OCI-LY1 (cell line): ENCODE measurements around the gene RARA.

Source experiments
- H2AFZ ChIP-seq: fragments of 200-600 bp; sonication (generic), shearing (Covaris generic); 2 replicates; pipeline ENCODE4 v1.6.0; 2014; ENCODE audit warnings: antibody characterized with exemption, mild to moderate bottlenecking, low read length
- H3F3A ChIP-seq: fragments of 200-600 bp; sonication (generic), shearing (Covaris generic); 2 replicates; pipeline ENCODE4 v1.6.0; 2014; ENCODE audit warnings: mild to moderate bottlenecking, antibody characterized with exemption, low read length, moderate library complexity; ENCODE audit not compliant: insufficient read depth
- H3K27ac ChIP-seq: fragments of 200-600 bp; sonication (generic); 2 replicates; pipeline ENCODE4 v1.5.1; 2014; ENCODE audit warnings: low read length, mixed run types, mild to moderate bottlenecking, low read depth; ENCODE audit not compliant: poor library complexity, severe bottlenecking
- H3K27me3 ChIP-seq: fragments of 200-600 bp; sonication (generic); 2 replicates; pipeline ENCODE4 v1.6.0; 2014; ENCODE audit warnings: antibody characterized with exemption, mild to moderate bottlenecking, low read length, moderate library complexity; ENCODE audit not compliant: insufficient read depth
- H3K36me3 ChIP-seq: fragments of 200-600 bp; sonication (generic); 2 replicates; pipeline ENCODE4 v1.6.1; 2014; ENCODE audit warnings: mild to moderate bottlenecking, antibody characterized with exemption, low read length, moderate library complexity, mixed read lengths; ENCODE audit not compliant: insufficient read depth
- H3K4me1 ChIP-seq: fragments of 200-600 bp; sonication (generic); 2 replicates; pipeline ENCODE4 v1.5.1; 2014; ENCODE audit warnings: mild to moderate bottlenecking, low read length, moderate library complexity; ENCODE audit not compliant: insufficient read depth, severe bottlenecking
- H3K4me2 ChIP-seq: fragments of 200-600 bp; sonication (generic), shearing (Covaris generic); 2 replicates; pipeline ENCODE4 v1.6.1; 2014; ENCODE audit warnings: low read length
- H3K4me3 ChIP-seq: fragments of 200-600 bp; sonication (generic); 2 replicates; pipeline ENCODE4 v1.5.1; 2014; ENCODE audit warnings: low read length, low read depth, mild to moderate bottlenecking, mixed read lengths; ENCODE audit not compliant: poor library complexity, severe bottlenecking
- H3K79me2 ChIP-seq: fragments of 200-600 bp; shearing (Covaris generic); 2 replicates; pipeline ENCODE4 v1.6.1; 2016; ENCODE audit warnings: mixed run types, low read length, mixed read lengths; ENCODE audit not compliant: insufficient read depth
- H3K9ac ChIP-seq: fragments of 200-600 bp; sonication (generic), shearing (Covaris generic); 2 replicates; pipeline ENCODE4 v1.6.1; 2014; ENCODE audit warnings: mild to moderate bottlenecking, low read length, mixed read lengths
- H3K9me2 ChIP-seq: fragments of 200-600 bp; sonication (generic), shearing (Covaris generic); 2 replicates; pipeline ENCODE4 v1.6.1; 2014; ENCODE audit warnings: low read depth, mild to moderate bottlenecking, low read length, mixed read lengths
- H3K9me3 ChIP-seq: fragments of 200-600 bp; shearing (Covaris generic); 2 replicates; pipeline ENCODE4 v1.6.1; 2014; ENCODE audit warnings: low read length, mixed read lengths
- H4K20me1 ChIP-seq: fragments of 200-600 bp; sonication (generic), shearing (Covaris generic); 2 replicates; pipeline ENCODE4 v1.6.0; 2016; ENCODE audit warnings: mild to moderate bottlenecking, low read length; ENCODE audit not compliant: insufficient read depth
- EZH2 ChIP-seq: fragments of 200-600 bp; sonication (generic), shearing (Covaris generic); IDR thresholded peaks from 2 replicates; pipeline ENCODE4 v1.8.0; 2017; ENCODE audit warnings: borderline replicate concordance, mixed run types, mild to moderate bottlenecking, antibody characterized with exemption, low read length, moderate library complexity, mixed read lengths
- TF ChIP-seq, protein P1 (sequence below): fragments of 200-600 bp; sonication (generic), shearing (Covaris generic); IDR thresholded peaks from 2 replicates; pipeline ENCODE4 v1.5.1; 2017; ENCODE audit warnings: mild to moderate bottlenecking, antibody characterized with exemption, low read length, moderate library complexity, mixed read lengths

RARA gene

DNA sequence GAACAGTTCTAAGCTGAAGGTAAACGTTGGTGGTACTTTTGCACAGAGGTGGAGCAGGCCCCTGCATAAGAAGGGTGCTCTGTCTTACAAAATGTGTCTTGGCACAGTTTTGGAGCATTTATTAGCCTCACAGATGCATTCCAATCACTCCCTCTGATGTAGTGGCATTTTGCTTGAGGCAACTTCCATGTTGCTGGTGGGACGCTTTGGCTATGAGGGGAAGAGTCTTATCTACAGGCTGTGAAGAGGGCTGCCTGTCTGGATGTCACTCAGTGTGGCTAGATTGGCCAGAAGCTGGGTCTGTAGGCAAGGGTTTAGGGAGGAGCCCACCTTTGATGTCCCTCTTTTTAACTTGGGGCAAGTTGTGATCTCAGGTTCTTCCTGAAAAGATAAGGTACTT is 2.6 kb upstream of the RARA start:
- Histone ChIP-seq H3K9me2 (no peaks in the 10 kb centered on the region), H3K4me2 (no peak overlapping the region), H3K9ac (no peak overlapping the region), H3K79me2 (no peaks in the 10 kb centered on the region), H3K27me3 (no peaks in the 10 kb centered on the region), H4K20me1 (no peaks in the 10 kb centered on the region), H3K9me3 (no peaks in the 10 kb centered on the region), H3F3A (no peaks in the 10 kb centered on the region), H3K4me3 (no peak overlapping the region), H3K27ac (no peak overlapping the region), H3K4me1 (peaks cover 8% of the 10 kb centered on the region), H3K36me3 (peaks cover 44% of the 10 kb centered on the region), H2AFZ (no peak overlapping the region)
- TF ChIP-seq EZH2 = no peak
- TF ChIP-seq, protein P1, sequence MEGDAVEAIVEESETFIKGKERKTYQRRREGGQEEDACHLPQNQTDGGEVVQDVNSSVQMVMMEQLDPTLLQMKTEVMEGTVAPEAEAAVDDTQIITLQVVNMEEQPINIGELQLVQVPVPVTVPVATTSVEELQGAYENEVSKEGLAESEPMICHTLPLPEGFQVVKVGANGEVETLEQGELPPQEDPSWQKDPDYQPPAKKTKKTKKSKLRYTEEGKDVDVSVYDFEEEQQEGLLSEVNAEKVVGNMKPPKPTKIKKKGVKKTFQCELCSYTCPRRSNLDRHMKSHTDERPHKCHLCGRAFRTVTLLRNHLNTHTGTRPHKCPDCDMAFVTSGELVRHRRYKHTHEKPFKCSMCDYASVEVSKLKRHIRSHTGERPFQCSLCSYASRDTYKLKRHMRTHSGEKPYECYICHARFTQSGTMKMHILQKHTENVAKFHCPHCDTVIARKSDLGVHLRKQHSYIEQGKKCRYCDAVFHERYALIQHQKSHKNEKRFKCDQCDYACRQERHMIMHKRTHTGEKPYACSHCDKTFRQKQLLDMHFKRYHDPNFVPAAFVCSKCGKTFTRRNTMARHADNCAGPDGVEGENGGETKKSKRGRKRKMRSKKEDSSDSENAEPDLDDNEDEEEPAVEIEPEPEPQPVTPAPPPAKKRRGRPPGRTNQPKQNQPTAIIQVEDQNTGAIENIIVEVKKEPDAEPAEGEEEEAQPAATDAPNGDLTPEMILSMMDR = no peak

- Histone ChIP-seq H3F3A (no peaks in the 10 kb centered on the region), H3K36me3 (peaks cover 37% of the 10 kb centered on the region), H3K27ac (no peak overlapping the region), H4K20me1 (no peaks in the 10 kb centered on the region), H3K4me2 (no peak overlapping the region), H3K79me2 (no peaks in the 10 kb centered on the region), H3K4me3 (no peak overlapping the region), H3K9me3 (no peaks in the 10 kb centered on the region), H3K27me3 (no peaks in the 10 kb centered on the region), H3K9me2 (no peaks in the 10 kb centered on the region), H3K9ac (no peak overlapping the region), H2AFZ (no peak overlapping the region), H3K4me1 (peaks cover 11% of the 10 kb centered on the region)
- TF ChIP-seq, protein P1 = no peak
- no peak for TF ChIP-seq EZH2
Measured at GRCh38 chr17:40307001-40307730, 1.8 kb upstream of the RARA start.

- Histone ChIP-seq H3K27ac (no peak overlapping the region), H2AFZ (no peak overlapping the region), H3K9me3 (no peaks in the 10 kb centered on the region), H3K9ac (no peak overlapping the region), H3K9me2 (no peaks in the 10 kb centered on the region), H3K79me2 (no peaks in the 10 kb centered on the region), H3K4me3 (no peak overlapping the region), H3K4me2 (no peak overlapping the region), H3K4me1 (peaks cover 18% of the 10 kb centered on the region), H3F3A (no peaks in the 10 kb centered on the region), H3K36me3 (peaks cover 30% of the 10 kb centered on the region), H3K27me3 (no peaks in the 10 kb centered on the region), H4K20me1 (no peaks in the 10 kb centered on the region)
- TF ChIP-seq EZH2 = no peak
- TF ChIP-seq, protein P1 = no peak
Measured at GRCh38 chr17:40307740-40308239, 1.2 kb upstream of the RARA start.
